GDM1 (cell line): Measurements from ENCODE around the gene TMEM184A.
"Not testable (repeated sequence)": the region's sequence is repeated elsewhere in the genome, so short reads cannot be mapped to it uniquely, and the experiment has no call there.

ENCODE experiments used
- DNase-seq: peaks from one replicate; lab custom pipeline; 2025; lab: John Stamatoyannopoulos, UW

TMEM184A gene

DNA sequence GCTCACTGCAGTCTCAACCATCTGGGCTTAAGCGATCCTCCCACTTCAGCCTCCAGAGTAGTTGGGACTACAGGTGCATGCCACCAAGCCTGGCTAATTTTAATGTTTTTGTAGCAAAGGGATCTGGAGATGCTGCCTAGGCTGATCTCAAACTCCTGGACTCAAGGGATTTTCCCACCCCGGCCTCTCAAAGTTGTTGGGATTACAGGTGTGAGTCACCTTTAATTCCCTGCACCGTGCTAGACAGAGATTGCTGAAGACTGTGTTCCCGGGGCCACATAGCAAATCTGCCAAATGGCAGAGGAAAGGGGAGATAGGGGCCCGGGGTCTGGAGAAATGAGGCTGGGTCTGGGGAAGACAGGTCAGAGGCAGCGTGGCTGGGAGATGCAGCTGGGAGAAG lies 34.5 kb upstream of the TMEM184A start:
- DNase-seq, result no peak

GRCh38 chr7:1588978-1589377 lies 33.0 kb upstream of the TMEM184A start:
- DNase-seq, result no peak

- DNase-seq, result no peak
These were observed 31.7 kb upstream of the TMEM184A start for GRCh38 chr7:1587738-1588137.

GRCh38 chr7:1586827-1587705 lies 31.1 kb upstream of the TMEM184A start:
- no peak for DNase-seq

- DNase-seq, result no peak
These were observed 30.3 kb upstream of the TMEM184A start for GRCh38 chr7:1586126-1586826.

GRCh38 chr7:1585142-1585981 lies 29.4 kb upstream of the TMEM184A start:
- no peak for DNase-seq

DNA sequence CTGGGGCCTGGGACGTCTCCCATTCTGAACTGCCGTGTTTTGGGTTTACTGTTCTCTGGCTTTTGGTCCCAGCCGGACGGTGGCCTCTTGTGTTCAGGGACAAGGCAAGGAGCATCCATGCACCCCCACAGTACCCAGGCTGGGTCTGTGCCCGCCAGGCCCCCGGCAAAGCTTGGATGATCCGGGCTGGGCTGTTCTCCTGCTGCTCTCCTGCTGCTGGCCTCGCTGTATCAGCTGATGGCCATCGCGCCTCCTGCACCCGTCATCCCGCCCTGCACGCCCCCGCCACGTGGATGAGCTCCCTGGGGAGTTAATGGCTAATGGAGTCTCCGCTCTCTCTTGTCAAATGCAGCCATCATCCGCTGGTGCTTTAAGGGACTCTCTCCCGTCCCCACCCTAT lies 28.7 kb upstream of the TMEM184A start:
- no peak for DNase-seq

GRCh38 chr7:1583241-1583930 lies 27.4 kb upstream of the TMEM184A start:
- DNase-seq, result not testable (repeated sequence)

GRCh38 chr7:1580422-1581030 lies 24.5 kb upstream of the TMEM184A start:
- no peak for DNase-seq

DNA sequence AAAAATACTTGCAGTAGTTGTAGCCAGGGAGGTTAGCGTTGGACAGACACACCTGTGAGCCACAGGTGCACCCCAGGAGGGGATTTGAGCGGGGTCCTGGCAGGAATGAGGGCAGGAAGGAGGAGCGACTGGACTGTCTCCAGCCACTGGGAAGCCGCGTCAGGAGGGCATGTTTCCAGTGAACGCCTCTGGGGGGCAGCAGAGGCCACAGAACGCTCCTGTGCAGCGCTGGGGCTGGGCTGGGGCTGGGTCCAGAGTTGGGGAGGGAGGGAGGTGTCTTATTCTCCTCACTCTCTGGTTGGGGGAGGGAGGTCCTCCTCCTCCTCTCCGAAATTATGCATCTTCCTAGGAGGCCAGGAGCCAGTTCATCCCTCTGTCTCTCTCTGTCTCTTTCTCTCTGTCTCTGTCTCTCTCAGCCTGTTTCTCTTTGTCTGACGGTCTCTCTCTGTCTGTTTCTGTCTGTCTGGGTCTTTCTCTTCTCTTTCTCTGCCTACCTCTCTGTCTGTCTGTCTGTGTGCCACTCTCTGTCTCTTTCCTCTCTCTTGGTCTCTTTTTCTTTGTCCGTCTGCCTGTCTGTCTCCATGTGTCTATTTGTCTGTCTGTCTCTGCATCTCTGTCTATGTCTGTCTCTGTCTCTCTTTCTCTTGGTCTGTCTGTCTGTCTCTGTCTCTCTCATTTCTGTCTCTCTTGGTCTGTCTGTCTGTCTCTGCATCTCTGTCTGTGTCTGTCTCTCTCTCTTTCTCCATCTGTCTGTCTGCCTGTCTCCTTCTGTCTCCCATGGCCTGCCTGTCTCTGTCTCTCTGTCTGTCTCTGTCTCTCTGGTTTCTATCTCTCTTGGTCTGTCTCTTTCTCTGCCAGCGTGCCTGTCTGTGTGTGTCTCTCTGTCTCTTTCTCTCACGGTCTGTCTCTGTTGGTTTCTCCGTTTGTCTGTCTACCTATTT lies 23.7 kb upstream of the TMEM184A start:
- peak; percentile 43 for DNase-seq

DNA sequence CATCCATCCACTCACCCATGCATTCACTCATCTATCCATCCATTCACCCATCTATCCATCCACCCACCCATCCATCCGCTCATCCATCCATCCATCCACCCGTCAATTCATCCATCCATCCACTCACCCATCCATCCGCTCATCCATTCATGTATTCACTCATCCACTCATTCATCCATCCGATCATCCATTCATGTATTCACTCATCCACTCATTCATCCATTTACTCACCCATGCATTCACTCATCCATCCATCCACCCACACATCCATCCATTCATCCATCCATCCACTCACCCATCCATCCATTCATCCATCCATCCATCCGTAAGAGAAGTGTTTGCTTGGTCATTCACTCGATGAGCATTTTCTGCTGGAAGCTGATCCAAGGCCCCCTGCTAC lies 22.5 kb upstream of the TMEM184A start:
- no peak for DNase-seq

DNA sequence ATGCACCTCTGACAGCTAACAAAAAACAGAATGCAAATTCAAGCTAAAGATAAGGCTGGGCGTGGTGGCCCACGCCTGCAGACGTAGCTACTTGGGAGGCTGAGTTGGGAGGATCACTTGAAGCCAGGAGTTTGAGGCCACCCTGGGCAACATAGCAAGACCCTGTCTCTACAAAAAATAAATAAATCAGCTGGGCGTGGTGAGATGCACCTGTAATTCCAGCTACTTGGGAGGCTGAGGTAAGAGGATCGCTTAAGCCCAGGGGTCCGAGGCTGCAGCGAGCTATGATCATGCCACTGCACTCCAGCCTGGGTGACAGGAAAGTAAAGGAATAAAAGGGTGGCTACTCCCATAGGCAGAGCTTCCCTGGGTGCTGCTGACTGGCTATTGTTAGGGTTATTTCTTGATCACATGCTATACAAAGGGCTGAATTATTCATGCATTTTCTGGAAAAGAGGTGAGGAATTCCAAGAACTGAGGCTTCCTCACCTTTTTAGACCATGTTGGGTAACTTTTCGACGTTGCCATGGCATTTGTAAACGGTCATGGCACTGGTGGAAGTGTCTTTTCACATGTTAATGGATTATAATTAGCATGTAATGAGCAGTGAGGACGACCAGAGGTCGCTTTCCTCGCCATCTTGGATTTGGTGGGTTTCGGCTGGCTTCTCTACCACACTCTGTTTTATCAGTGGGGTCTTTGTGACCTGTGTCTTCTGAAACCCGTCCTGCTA lies 20.7 kb upstream of the TMEM184A start:
- no peak for DNase-seq

DNA sequence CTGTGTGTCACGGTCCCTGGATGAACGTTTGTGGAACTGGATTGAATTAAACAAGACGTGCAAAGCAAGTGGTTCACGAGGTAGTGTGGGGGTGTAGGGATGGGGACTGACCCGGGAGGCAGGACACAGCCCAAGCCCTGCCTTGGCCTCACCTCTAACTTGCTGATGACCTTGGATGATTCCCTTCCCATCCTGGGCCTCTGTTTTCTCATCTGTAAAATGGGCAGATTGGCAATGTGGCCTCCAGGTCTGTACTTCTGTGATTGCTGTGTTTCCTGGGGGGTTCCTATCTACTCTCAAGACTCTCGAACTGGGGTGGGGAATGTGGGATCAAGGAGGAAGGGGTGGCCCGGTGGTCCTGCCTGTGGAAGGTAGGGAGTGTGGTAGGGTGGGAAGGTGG lies 19.8 kb upstream of the TMEM184A start:
- DNase-seq, result no peak

- DNase-seq, result no peak
These were observed 16.3 kb upstream of the TMEM184A start for GRCh38 chr7:1572111-1572822.

- peak; percentile 87 for DNase-seq
These were observed 14.0 kb upstream of the TMEM184A start, which contains the start of gene PSMG3 for GRCh38 chr7:1569833-1570632. TSS of gene PSMG3 (minus strand) at chr7:1570032. CDS start at chr7:1569339, 693 bp downstream.

GRCh38 chr7:1569440-1569832 lies 13.4 kb upstream of the TMEM184A start:
- DNase-seq, result no peak

DNA sequence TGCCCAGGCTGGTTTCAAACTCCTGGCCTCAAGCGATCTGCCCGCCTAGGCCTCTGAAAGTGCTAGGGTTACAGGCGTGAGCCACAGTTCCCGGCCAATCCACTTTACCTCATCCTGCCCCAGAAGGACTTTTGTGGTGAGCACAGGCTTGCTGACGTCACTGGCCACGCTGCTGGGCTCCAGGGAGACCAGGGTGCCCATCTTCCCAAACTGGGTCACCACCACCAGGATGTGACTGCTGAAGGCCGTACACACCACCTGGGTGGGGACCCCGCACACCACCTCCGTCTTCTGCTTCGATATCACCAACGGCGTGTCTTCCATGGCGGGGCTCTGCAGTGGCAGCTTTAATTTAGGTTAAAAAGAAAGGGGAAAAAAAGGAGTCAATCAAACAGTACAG lies 13.0 kb upstream of the TMEM184A start:
- no peak for DNase-seq
